ENCODE data around the gene BEND5. TPM values are rescaled to one million over a fixed set of nuclear protein-coding genes. Genes with fewer than 3 reads are reported as not detected.

The BEND5 gene
- total and polyA plus RNA-seq, 10 of the 15 experiments (the other 5 are each of a cell fraction or from before 2014, with no cell fraction given): 0.26 TPM; not detected in 9

GRCh38 chr1:48753293-48753692 is 23.4 kb downstream of the BEND5 start:
- ChIA-PET POLR2A (no interaction called here), RAD21 (ENCODE audit: unreplicated experiment) (no interaction called here), CTCF (no interaction called here), SMC1A (ENCODE audit: uncharacterized antibody, unreplicated experiment) (interaction anchor here (0.7 kb wide), 1 partner anchor 11 kb away, joined by 3 read pairs; no protein-coding TSS in a partner anchor)
- in situ Hi-C loops (cut with MboI) (no loop called here), intact Hi-C loops (cut with micrococcal nuclease; ENCODE audit: unreplicated experiment) (no loop called here)
- no peaks in the 10 kb centered on the region for H3K79me2 ChIP-seq (ENCODE audit: control insufficient read depth, insufficient read depth, low read length)
- no peak overlapping the region for H3K9ac ChIP-seq (ENCODE audit: control insufficient read depth, insufficient read depth, low read length)
- H3K27ac ChIP-seq (ENCODE audit: control insufficient read depth, insufficient read depth): no peak overlapping the region
- BruUV-seq (replicated peaks): no TSS peak
- H3K27me3 ChIP-seq (replicated peaks in 1 of 2; ENCODE audit: control insufficient read depth in 2 of 2, insufficient read depth in 2 of 2, low read length in 1 of 2): no peaks in the 10 kb centered on the region; a peak in 1 of 4 replicates
- H4K20me1 ChIP-seq (ENCODE audit: control insufficient read depth, insufficient read depth): no peaks in the 10 kb centered on the region
- ATAC-seq: no peak
- no peak overlapping the region for H3K4me3 ChIP-seq
- no peak overlapping the region for H2AFZ ChIP-seq (ENCODE audit: control insufficient read depth, low read depth, low read length)
- TF ChIP-seq BMI1 (IDR thresholded peaks at IDR 0.05; ENCODE audit: borderline replicate concordance): no peak
- no peak overlapping the region for H3K4me2 ChIP-seq (ENCODE audit: control insufficient read depth, insufficient read depth)
- no peaks in the 10 kb centered on the region for H3K9me3 ChIP-seq (replicated peaks; ENCODE audit: control insufficient read depth, insufficient read depth, low read length)
- DNase-seq (ENCODE audit: low read depth, low spot score): no peak
- H3K4me1 ChIP-seq (ENCODE audit: control insufficient read depth, insufficient read depth, low read length): no peaks in the 10 kb centered on the region
- no peak for FAIRE-seq
- no peaks in the 10 kb centered on the region for H3K36me3 ChIP-seq (ENCODE audit: control insufficient read depth in 2 of 2, insufficient read depth in 2 of 2, low read length in 1 of 2)
- WGBS (ENCODE audit: insufficient coverage, insufficient replicate concordance, low lambda C conversion rate, missing lambda C conversion rate): 53% methylated on average over 1 of the region's 1 CpG

- POLR2A ChIA-PET: no interaction called here
- SMC1A ChIA-PET (ENCODE audit: uncharacterized antibody, unreplicated experiment): no interaction called here
- no peaks in the 10 kb centered on the region for H3K9me3 ChIP-seq (replicated peaks; ENCODE audit: control insufficient read depth, insufficient read depth, low read length)
- intact Hi-C loops (cut with micrococcal nuclease; ENCODE audit: unreplicated experiment) (no loop called here), in situ Hi-C loops (cut with MboI) (no loop called here)
- TF ChIP-seq IRF3 (IDR thresholded peaks at IDR 0.05) (no peak), IKZF1 (conservative IDR thresholded peaks at IDR 0.05) (no peak), SPI1 (IDR thresholded peaks at IDR 0.05; ENCODE audit: borderline replicate concordance, insufficient read depth, low read depth, low read length) (peak; percentile 65), CHD1 (IDR thresholded peaks at IDR 0.05; ENCODE audit: low read depth, low read length) (no peak), SREBF2 (IDR thresholded peaks at IDR 0.05; ENCODE audit: low read length) (no peak), FOXM1 (IDR thresholded peaks at IDR 0.05; ENCODE audit: low read depth, low read length) (no peak), BACH1 (IDR thresholded peaks at IDR 0.05; ENCODE audit: borderline replicate concordance) (no peak), RUNX3 (IDR thresholded peaks at IDR 0.05; ENCODE audit: low read length) (peak; percentile 18; the same call in 1 of the 2 replicates), TCF3 (IDR thresholded peaks at IDR 0.05; ENCODE audit: borderline replicate concordance, insufficient read depth, low read depth, low read length) (no peak), ZZZ3 (IDR thresholded peaks at IDR 0.05; ENCODE audit: control insufficient read depth, insufficient read length, low read depth) (no peak), ZNF384 (IDR thresholded peaks at IDR 0.05; ENCODE audit: borderline replicate concordance, low read depth, low read length) (no peak), KAT2A (conservative IDR thresholded peaks at IDR 0.05; ENCODE audit: control insufficient read depth, low read depth, low read length) (no peak), MEF2A (IDR thresholded peaks at IDR 0.05; ENCODE audit: insufficient read depth, low read depth, low read length) (no peak), NFIC (IDR thresholded peaks at IDR 0.05; ENCODE audit: low read depth, low read length) (no peak), NBN (IDR thresholded peaks at IDR 0.05) (no peak)
- peak; percentile 33; the same call in 1 of the 3 replicates for ATAC-seq
- no peaks in the 10 kb centered on the region for H3K36me3 ChIP-seq (ENCODE audit: control insufficient read depth in 2 of 2, insufficient read depth in 2 of 2, low read length in 1 of 2)
- DNase-seq (ENCODE audit: low read depth, low spot score): no peak
- BruUV-seq (replicated peaks): no TSS peak
- 0% methylated on average over 1 of the region's 1 CpG for WGBS (ENCODE audit: insufficient coverage, insufficient replicate concordance, low lambda C conversion rate, missing lambda C conversion rate)
- H3K4me2 ChIP-seq (ENCODE audit: control insufficient read depth, insufficient read depth): no peak overlapping the region
- CTCF ChIA-PET: no interaction called here
- peak; percentile 71 for FAIRE-seq
- no peaks in the 10 kb centered on the region for H4K20me1 ChIP-seq (ENCODE audit: control insufficient read depth, insufficient read depth)
- H3K4me3 ChIP-seq: no peak overlapping the region
- H2AFZ ChIP-seq (ENCODE audit: control insufficient read depth, low read depth, low read length): no peak overlapping the region
- no peaks in the 10 kb centered on the region for H3K79me2 ChIP-seq (ENCODE audit: control insufficient read depth, insufficient read depth, low read length)
- H3K9ac ChIP-seq (ENCODE audit: control insufficient read depth, insufficient read depth, low read length): no peak overlapping the region
- H3K4me1 ChIP-seq (ENCODE audit: control insufficient read depth, insufficient read depth, low read length): no peaks in the 10 kb centered on the region
- RAD21 ChIA-PET (ENCODE audit: unreplicated experiment): no interaction called here
- H3K27me3 ChIP-seq (replicated peaks in 1 of 2; ENCODE audit: control insufficient read depth in 2 of 2, insufficient read depth in 2 of 2, low read length in 1 of 2): no peaks in the 10 kb centered on the region; a peak in 2 of 4 replicates
- no peak overlapping the region for H3K27ac ChIP-seq (ENCODE audit: control insufficient read depth, insufficient read depth)
Observed at GRCh38 chr1:48750109-48750508, 26.6 kb downstream of the BEND5 start.

Data from GM12878 (cell line).